HepG2 (cell line): ENCODE results near the gene AKIRIN1. TPM values are rescaled to one million over a fixed set of nuclear protein-coding genes. Genes with fewer than 3 reads are reported as not detected.

ENCODE experiments used
- ATAC-seq: fragments of 200-7000 bp; cut with Tn5 transposase; 3 replicates; pipeline ENCODE4 v1.9.1; 2020; ENCODE audit warnings: mild to moderate bottlenecking, moderate library complexity
- BruUV-seq: library from RNA; stranded (reverse); fragments of 400-500 nt; replicated peaks from 2 replicates; lab custom pipeline; 2021; lab: Mats Ljungman, UMichigan
- CTCF ChIA-PET: fragments of 300-600 bp; formaldehyde crosslinking; extraction: SDS; loops from one replicate; lab custom pipeline; 2021; ENCODE audit warnings: low total read pairs, inconsistent platforms, low intra/inter-chr PET ratio; lab: Yijun Ruan, JAX
- POLR2A ChIA-PET: fragments of 350-600 bp; sonication (Branson Sonifier 250); formaldehyde crosslinking; loops from one replicate; lab custom pipeline; 2020; ENCODE audit warnings: antibody characterized with exemption, inconsistent platforms; lab: Yijun Ruan, JAX
- DNase-seq: peaks from one replicate; pipeline ENCODE4 v3.0.0-alpha.2; 2015; ENCODE audit warnings: low spot score
- FAIRE-seq: peaks from 3 replicates; lab custom pipeline; 2011; peaks lifted over from hg19 to GRCh38; lab: Jason Lieb, UNC
- H2AFZ ChIP-seq: one replicate; pipeline ENCODE4 v1.6.1; 2011; ENCODE audit warnings: low read length, inconsistent platforms
- H3K27ac ChIP-seq: fragments of 300-600 bp; 3 replicates; pipeline ENCODE4 v1.8.0; 2011; ENCODE audit warnings: mixed run types, mild to moderate bottlenecking, mixed read lengths, low read length, inconsistent platforms; ENCODE audit not compliant: insufficient read depth; ENCODE audit errors: extremely low read length
- H3K27me3 ChIP-seq, 2 experiments: fragments of 200-600 bp in 1 of 2; 2 replicates in 1 of 2; 3 replicates in 1 of 2; pipeline versions ENCODE4 v1.6.0 to v1.8.0; 2011; ENCODE audit warnings: low read length in 2 of 2, mild to moderate bottlenecking in 2 of 2, moderate library complexity in 2 of 2, inconsistent platforms in 1 of 2; ENCODE audit not compliant: insufficient read depth in 2 of 2, control insufficient read depth in 1 of 2
- H3K36me3 ChIP-seq, 2 experiments: fragments of 200-600 bp in 1 of 2; replicated peaks in 1 of 2; 2 replicates in 1 of 2; 3 replicates in 1 of 2; pipeline versions ENCODE4 v1.5.1 to v1.8.0; 2011; ENCODE audit warnings: low read length in 2 of 2, inconsistent platforms in 1 of 2; ENCODE audit not compliant: insufficient read depth in 2 of 2, control insufficient read depth in 1 of 2
- H3K4me1 ChIP-seq: 2 replicates; pipeline ENCODE4 v1.5.1; 2012; ENCODE audit warnings: low read length, inconsistent platforms; ENCODE audit not compliant: insufficient read depth
- H3K4me2 ChIP-seq: 2 replicates; pipeline ENCODE4 v1.6.0; 2011; ENCODE audit warnings: low read depth, low read length, inconsistent platforms
- H3K4me3 ChIP-seq, 3 experiments: fragments of 200-600 bp in 1 of 3; sonication (generic), shearing (Covaris generic) in 1 of 3; replicated peaks in 1 of 3; 2 replicates each; pipeline ENCODE4 v1.5.1; 2011 to 2016; ENCODE audit warnings: low read length in 3 of 3, inconsistent platforms in 2 of 3, low read depth in 2 of 3, mild to moderate bottlenecking in 2 of 3, control low read depth in 1 of 3, mixed read lengths in 1 of 3; ENCODE audit not compliant: insufficient read depth in 1 of 3
- H3K79me2 ChIP-seq: one replicate; pipeline ENCODE4 v1.6.1; 2011; ENCODE audit warnings: low read length, inconsistent platforms; ENCODE audit not compliant: insufficient read depth
- H3K9ac ChIP-seq: 2 replicates; pipeline ENCODE4 v1.6.0; 2011; ENCODE audit warnings: mild to moderate bottlenecking, low read depth, low read length, inconsistent platforms; ENCODE audit not compliant: insufficient read depth
- H3K9me3 ChIP-seq: 2 replicates; pipeline ENCODE4 v1.5.1; 2012; ENCODE audit warnings: mild to moderate bottlenecking, low read length
- H4K20me1 ChIP-seq: 2 replicates; pipeline ENCODE4 v1.6.0; 2011; ENCODE audit warnings: inconsistent platforms, mild to moderate bottlenecking, low read length, moderate library complexity; ENCODE audit not compliant: insufficient read depth
- BRD4 ChIP-seq: sonication (generic); formaldehyde crosslinking; IDR thresholded peaks from 2 replicates; pipeline ENCODE4 v1.4.0; 2020; ENCODE audit warnings: missing genetic modification reagents
- CC2D1A ChIP-seq: sonication (generic); formaldehyde crosslinking; IDR thresholded peaks from 2 replicates; pipeline ENCODE4 v1.8.1; 2023; ENCODE audit warnings: mild to moderate bottlenecking, missing genetic modification reagents
- EP300 ChIP-seq, 3 experiments: sonication (generic) in 1 of 3; formaldehyde crosslinking in 1 of 3; IDR thresholded peaks; 2 replicates each; pipeline versions ENCODE4 v1.5.1 to v1.6.1; 2011 to 2020; ENCODE audit warnings: low read depth in 2 of 3, low read length in 2 of 3, borderline replicate concordance in 1 of 3, improper control_type of control experiment in 1 of 3, mild to moderate bottlenecking in 1 of 3, missing genetic modification reagents in 1 of 3, moderate library complexity in 1 of 3
- FOXK2 ChIP-seq: fragments of 450-650 bp; IDR thresholded peaks from 2 replicates; pipeline ENCODE4 v1.6.1; 2016
- GFI1 ChIP-seq: sonication (generic); formaldehyde crosslinking; IDR thresholded peaks from 2 replicates; pipeline ENCODE4 v1.5.0; 2020; ENCODE audit warnings: missing genetic modification reagents, mild to moderate bottlenecking, borderline replicate concordance
- GMEB2 ChIP-seq: IDR thresholded peaks from 2 replicates; pipeline ENCODE4 v1.6.1; 2016; ENCODE audit warnings: missing biosample characterization, missing genetic modification reagents, low read depth
- KAT2B ChIP-seq: fragments of 150-350 bp; IDR thresholded peaks from 2 replicates; pipeline ENCODE4 v1.6.1; 2014; ENCODE audit warnings: low read depth, low read length, borderline replicate concordance
- KDM4B ChIP-seq: sonication (generic); formaldehyde crosslinking; IDR thresholded peaks from 2 replicates; pipeline ENCODE4 v1.4.0; 2020; ENCODE audit warnings: missing genetic modification reagents
- RBM39 ChIP-seq: fragments of 200-400 bp; formaldehyde crosslinking; IDR thresholded peaks from one replicate; pipeline ENCODE4 v1.6.1; 2018; ENCODE audit warnings: antibody characterized with exemption, mild to moderate bottlenecking, low read depth, low read length; ENCODE audit not compliant: poor library complexity, severe bottlenecking
- SATB2 ChIP-seq: sonication (generic); formaldehyde crosslinking; IDR thresholded peaks from 2 replicates; pipeline ENCODE4 v1.5.0; 2020; ENCODE audit warnings: missing genetic modification reagents
- STAG1 ChIP-seq: sonication (generic); formaldehyde crosslinking; IDR thresholded peaks from 2 replicates; pipeline ENCODE4 v1.4.0; 2020; ENCODE audit warnings: missing genetic modification reagents
- YEATS4 ChIP-seq: sonication (generic); formaldehyde crosslinking; IDR thresholded peaks from 2 replicates; pipeline ENCODE4 v1.4.0; 2020; ENCODE audit warnings: missing genetic modification reagents, borderline replicate concordance
- ZFP62 ChIP-seq: sonication (generic); formaldehyde crosslinking; IDR thresholded peaks from 2 replicates; pipeline ENCODE4 v1.4.0; 2020; ENCODE audit warnings: missing genetic modification reagents
- ZMYM2 ChIP-seq: sonication (generic); formaldehyde crosslinking; IDR thresholded peaks from 2 replicates; pipeline ENCODE4 v1.8.0; 2022; ENCODE audit warnings: mild to moderate bottlenecking, missing genetic modification reagents
- ZNF124 ChIP-seq: sonication (generic); formaldehyde crosslinking; IDR thresholded peaks from 2 replicates; pipeline ENCODE4 v1.4.0; 2020; ENCODE audit warnings: missing genetic modification reagents
- ZNF678 ChIP-seq: sonication (generic); formaldehyde crosslinking; IDR thresholded peaks from 2 replicates; pipeline ENCODE4 v1.4.0; 2020; ENCODE audit warnings: mild to moderate bottlenecking, missing genetic modification reagents
- ZNF792 ChIP-seq: IDR thresholded peaks from 2 replicates; pipeline ENCODE4 v1.6.1; 2016
- WGBS: methylation state at CpG from one replicate; pipeline ENCODE4 v1.1.6; 2017; ENCODE audit warnings: low lambda C conversion rate; 5-methylcytosine and 5-hydroxymethylcytosine counted together
- in situ Hi-C: cut with HindIII; loops from 2 replicates; pipeline ENCODE4 v1.10.0; 2017; ENCODE audit warnings: low pct_unique_long_range_greater_than_20kb; ENCODE audit not compliant: extremely low pct_ligation_motif_present
- intact Hi-C: fragments of 100-400 bp; cut with micrococcal nuclease; formaldehyde crosslinking; loops from one replicate; pipeline ENCODE4 v1.10.0; 2022; ENCODE audit not compliant: unreplicated experiment
- polyA plus RNA-seq, 8 experiments: library from polyadenylated mRNA; depleted of rRNA in 3 of 8; stranded (reverse) in 7 of 8; unstranded in 1 of 8; fragments of >200 nt; fragmentation: Illumina TruSeq in 4 of 8; extraction: Trizol in 4 of 8; gene quantifications; 2 replicates each; pipeline versions ENCODE4 v1.2.1 to v1.2.3, GENCODE V29; 2011 to 2016; ENCODE audit warnings: low read depth in 4 of 8, missing spikeins in 1 of 8, mixed read lengths in 1 of 8; ENCODE audit not compliant: insufficient read depth in 1 of 8
- total RNA-seq, 5 experiments: library from RNA; depleted of rRNA; stranded (reverse); fragments of >200 nt; fragmentation: Illumina TruSeq; extraction: Trizol; gene quantifications; 2 replicates each; pipeline ENCODE4 v1.2.3, GENCODE V29; 2016; ENCODE audit warnings: low read depth in 1 of 5
- TF ChIP-seq, protein P1 (sequence below): sonication (generic); formaldehyde crosslinking; IDR thresholded peaks from 2 replicates; pipeline ENCODE4 v1.4.0; 2020; ENCODE audit warnings: mild to moderate bottlenecking, missing genetic modification reagents
- TF ChIP-seq, protein P2 (sequence below): sonication (generic); formaldehyde crosslinking; IDR thresholded peaks from 2 replicates; pipeline ENCODE4 v1.4.0; 2020; ENCODE audit warnings: mild to moderate bottlenecking, missing genetic modification reagents, borderline replicate concordance
- TF ChIP-seq, protein P3 (sequence below): IDR thresholded peaks from 2 replicates; pipeline ENCODE4 v1.6.1; 2016; ENCODE audit warnings: missing genetic modification reagents, missing compliant biosample characterization
- TF ChIP-seq, protein P4 (sequence below): sonication (generic); formaldehyde crosslinking; IDR thresholded peaks from 2 replicates; pipeline ENCODE4 v1.8.1; 2022; ENCODE audit warnings: mild to moderate bottlenecking, missing genetic modification reagents

The AKIRIN1 gene
- total and polyA plus RNA-seq, 2 of the 13 experiments (the other 11 are each of a cell fraction or from before 2014, with no cell fraction given) = 123 to 157 TPM

- H3K27ac ChIP-seq = no peak overlapping the region
- no peaks in the 10 kb centered on the region for H3K36me3 ChIP-seq
- H3K9ac ChIP-seq = no peak overlapping the region
- DNase-seq = peak; percentile 38
- in situ Hi-C loops (no loop called here), intact Hi-C loops (no loop called here)
- no peaks in the 10 kb centered on the region for H3K9me3 ChIP-seq
- no peaks in the 10 kb centered on the region for H3K27me3 ChIP-seq
- H3K4me3 ChIP-seq = no peak overlapping the region
- no peaks in the 10 kb centered on the region for H3K79me2 ChIP-seq
- H4K20me1 ChIP-seq = no peaks in the 10 kb centered on the region
- ATAC-seq = peak; percentile 75
- BruUV-seq = no TSS peak
- H3K4me1 ChIP-seq = peaks cover 59% of the 10 kb centered on the region
- 78% methylated on average over 2 of the region's 3 CpGs for WGBS
- no peak overlapping the region for H2AFZ ChIP-seq
- ChIA-PET POLR2A (no interaction called here), CTCF (no interaction called here)
- FAIRE-seq = peak; percentile 21
- no peak overlapping the region for H3K4me2 ChIP-seq
- no peak for TF ChIP-seq SATB2
- no peak for TF ChIP-seq ZNF678 (CRISPR knock-in tag)
- TF ChIP-seq, protein P1, sequence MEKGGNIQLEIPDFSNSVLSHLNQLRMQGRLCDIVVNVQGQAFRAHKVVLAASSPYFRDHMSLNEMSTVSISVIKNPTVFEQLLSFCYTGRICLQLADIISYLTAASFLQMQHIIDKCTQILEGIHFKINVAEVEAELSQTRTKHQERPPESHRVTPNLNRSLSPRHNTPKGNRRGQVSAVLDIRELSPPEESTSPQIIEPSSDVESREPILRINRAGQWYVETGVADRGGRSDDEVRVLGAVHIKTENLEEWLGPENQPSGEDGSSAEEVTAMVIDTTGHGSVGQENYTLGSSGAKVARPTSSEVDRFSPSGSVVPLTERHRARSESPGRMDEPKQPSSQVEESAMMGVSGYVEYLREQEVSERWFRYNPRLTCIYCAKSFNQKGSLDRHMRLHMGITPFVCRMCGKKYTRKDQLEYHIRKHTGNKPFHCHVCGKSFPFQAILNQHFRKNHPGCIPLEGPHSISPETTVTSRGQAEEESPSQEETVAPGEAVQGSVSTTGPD (CRISPR knock-in tag) = no peak
- no peak for TF ChIP-seq CC2D1A (CRISPR knock-in tag)
- no peak for TF ChIP-seq ZMYM2 (CRISPR knock-in tag)
- no peak for TF ChIP-seq KAT2B
- peak; percentile 72 for TF ChIP-seq STAG1
- TF ChIP-seq GFI1 (CRISPR knock-in tag) = 0 out of 2 replicates have a peak, but pooled peaks have one; percentile 47
- TF ChIP-seq ZFP62 (CRISPR knock-in tag) = no peak
- TF ChIP-seq EP300 (IDR thresholded peaks at IDR 0.05; ENCODE audit: low read depth in 2 of 2, low read length in 2 of 2) = no peak
- TF ChIP-seq EP300 (CRISPR knock-in tag; IDR thresholded peaks at IDR 0.05; ENCODE audit: borderline replicate concordance) = no peak
- no peak for TF ChIP-seq BRD4 (CRISPR knock-in tag)
- TF ChIP-seq RBM39 = no peak
- no peak for TF ChIP-seq ZNF792 (CRISPR knock-in tag)
- TF ChIP-seq, protein P2, sequence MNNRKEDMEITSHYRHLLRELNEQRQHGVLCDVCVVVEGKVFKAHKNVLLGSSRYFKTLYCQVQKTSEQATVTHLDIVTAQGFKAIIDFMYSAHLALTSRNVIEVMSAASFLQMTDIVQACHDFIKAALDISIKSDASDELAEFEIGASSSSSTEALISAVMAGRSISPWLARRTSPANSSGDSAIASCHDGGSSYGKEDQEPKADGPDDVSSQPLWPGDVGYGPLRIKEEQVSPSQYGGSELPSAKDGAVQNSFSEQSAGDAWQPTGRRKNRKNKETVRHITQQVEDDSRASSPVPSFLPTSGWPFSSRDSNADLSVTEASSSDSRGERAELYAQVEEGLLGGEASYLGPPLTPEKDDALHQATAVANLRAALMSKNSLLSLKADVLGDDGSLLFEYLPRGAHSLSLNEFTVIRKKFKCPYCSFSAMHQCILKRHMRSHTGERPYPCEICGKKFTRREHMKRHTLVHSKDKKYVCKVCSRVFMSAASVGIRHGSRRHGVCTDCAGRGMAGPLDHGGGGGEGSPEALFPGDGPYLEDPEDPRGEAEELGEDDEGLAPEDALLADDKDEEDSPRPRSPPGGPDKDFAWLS (CRISPR knock-in tag) = no peak
- TF ChIP-seq YEATS4 (CRISPR knock-in tag) = no peak
- TF ChIP-seq, protein P3, sequence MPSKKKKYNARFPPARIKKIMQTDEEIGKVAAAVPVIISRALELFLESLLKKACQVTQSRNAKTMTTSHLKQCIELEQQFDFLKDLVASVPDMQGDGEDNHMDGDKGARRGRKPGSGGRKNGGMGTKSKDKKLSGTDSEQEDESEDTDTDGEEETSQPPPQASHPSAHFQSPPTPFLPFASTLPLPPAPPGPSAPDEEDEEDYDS = no peak
- TF ChIP-seq ZNF124 (CRISPR knock-in tag) = no peak
- TF ChIP-seq, protein P4, sequence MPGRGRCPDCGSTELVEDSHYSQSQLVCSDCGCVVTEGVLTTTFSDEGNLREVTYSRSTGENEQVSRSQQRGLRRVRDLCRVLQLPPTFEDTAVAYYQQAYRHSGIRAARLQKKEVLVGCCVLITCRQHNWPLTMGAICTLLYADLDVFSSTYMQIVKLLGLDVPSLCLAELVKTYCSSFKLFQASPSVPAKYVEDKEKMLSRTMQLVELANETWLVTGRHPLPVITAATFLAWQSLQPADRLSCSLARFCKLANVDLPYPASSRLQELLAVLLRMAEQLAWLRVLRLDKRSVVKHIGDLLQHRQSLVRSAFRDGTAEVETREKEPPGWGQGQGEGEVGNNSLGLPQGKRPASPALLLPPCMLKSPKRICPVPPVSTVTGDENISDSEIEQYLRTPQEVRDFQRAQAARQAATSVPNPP (CRISPR knock-in tag) = no peak
- no peak for TF ChIP-seq FOXK2
- no peak for TF ChIP-seq GMEB2 (CRISPR knock-in tag)
- no peak for TF ChIP-seq KDM4B (CRISPR knock-in tag)
Observed at GRCh38 chr1:38964140-38964548, 26.9 kb upstream of the AKIRIN1 start.
